A673 (cell line): ENCODE results near the gene CASQ1.

ENCODE experiments used
- CTCF ChIP-seq: fragments of 300-800, 200-600 bp; sonication (generic); conservative IDR thresholded peaks from 2 replicates; pipeline ENCODE4 v1.5.1; 2017; ENCODE audit warnings: low read depth, mild to moderate bottlenecking, antibody characterized with exemption, low read length, moderate library complexity, mixed read lengths
- EZH2 ChIP-seq: fragments of 200-600 bp; sonication (generic); IDR thresholded peaks from 2 replicates; pipeline ENCODE4 v1.6.1; 2017; ENCODE audit warnings: borderline replicate concordance, low read depth, mild to moderate bottlenecking, mixed read lengths, antibody characterized with exemption, low read length; ENCODE audit not compliant: poor library complexity, severe bottlenecking

GRCh38 chr1:160238408-160238807 lies 48.0 kb downstream of the CASQ1 start:
- TF ChIP-seq CTCF (no peak), EZH2 (no peak)
